ENCODE measurements around the gene CC2D2B. TPM values are rescaled to one million over a fixed set of nuclear protein-coding genes. Genes with fewer than 3 reads are reported as not detected.

The CC2D2B gene, protein sequence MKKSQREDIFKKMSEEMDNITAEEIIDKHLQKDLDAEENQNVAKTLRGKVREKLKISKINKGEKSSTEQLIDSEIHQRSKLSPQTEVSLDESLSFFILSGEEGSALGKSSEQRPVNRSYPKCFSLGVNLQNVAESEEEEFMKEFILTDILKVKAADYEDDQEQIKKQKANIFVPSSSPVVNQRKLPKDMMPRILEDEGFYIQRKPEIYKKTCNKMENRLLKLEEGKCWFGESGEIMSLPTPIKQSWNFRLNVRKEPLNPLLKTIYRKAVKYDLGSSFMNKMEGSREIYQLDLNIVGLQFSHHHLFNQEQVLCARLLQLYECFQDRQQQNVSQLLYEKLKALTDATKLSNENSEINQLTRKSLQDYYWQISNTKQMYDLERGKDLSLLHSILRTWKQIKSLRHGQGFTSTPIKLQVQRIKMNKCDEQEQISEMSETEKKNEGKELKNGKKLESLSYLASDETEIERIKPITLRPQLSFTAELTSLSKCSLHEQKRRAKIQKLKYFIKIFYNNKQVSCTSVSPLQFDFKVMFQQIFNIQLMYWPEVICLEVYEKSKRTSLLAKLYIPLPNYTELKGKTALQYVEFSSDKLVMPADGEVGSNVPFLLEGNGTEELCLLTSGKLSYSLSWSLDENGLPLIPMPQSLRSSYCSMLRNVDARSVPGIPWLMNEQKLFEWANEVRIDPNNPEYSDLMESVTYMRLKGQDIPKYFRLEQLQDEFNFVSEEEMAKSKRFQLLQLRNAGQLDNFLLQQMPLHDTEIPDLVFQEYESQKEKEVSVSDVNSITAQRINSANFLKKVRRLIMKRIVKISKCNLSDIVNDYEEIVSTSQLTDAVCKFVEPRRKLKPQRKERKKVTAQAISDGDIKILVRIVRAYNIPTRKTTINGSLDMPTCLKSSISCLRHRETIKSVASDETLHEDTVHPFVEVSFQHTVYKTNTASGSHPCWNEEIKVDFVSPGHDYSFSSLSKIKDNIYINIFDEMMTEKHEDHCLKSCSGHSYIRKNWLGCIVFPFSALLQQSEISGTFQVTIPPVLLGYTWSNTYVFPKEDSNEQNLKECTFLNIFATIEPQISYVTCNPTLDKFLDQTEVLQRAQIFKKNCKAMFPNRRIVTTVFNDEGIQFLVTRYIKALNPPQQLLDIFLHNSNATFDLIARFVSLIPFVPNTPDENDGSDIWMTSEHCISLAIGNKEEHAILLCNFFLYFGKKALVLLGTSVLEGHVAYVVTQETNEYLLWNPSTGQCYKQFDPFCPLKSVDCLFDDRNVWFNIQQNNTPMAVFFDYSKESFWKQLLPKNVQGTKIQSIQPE (N-terminal part only)
- under 1 TPM in 1 of 2 experiments, not detected in 1; 0.31 TPM for total RNA-seq

DNA sequence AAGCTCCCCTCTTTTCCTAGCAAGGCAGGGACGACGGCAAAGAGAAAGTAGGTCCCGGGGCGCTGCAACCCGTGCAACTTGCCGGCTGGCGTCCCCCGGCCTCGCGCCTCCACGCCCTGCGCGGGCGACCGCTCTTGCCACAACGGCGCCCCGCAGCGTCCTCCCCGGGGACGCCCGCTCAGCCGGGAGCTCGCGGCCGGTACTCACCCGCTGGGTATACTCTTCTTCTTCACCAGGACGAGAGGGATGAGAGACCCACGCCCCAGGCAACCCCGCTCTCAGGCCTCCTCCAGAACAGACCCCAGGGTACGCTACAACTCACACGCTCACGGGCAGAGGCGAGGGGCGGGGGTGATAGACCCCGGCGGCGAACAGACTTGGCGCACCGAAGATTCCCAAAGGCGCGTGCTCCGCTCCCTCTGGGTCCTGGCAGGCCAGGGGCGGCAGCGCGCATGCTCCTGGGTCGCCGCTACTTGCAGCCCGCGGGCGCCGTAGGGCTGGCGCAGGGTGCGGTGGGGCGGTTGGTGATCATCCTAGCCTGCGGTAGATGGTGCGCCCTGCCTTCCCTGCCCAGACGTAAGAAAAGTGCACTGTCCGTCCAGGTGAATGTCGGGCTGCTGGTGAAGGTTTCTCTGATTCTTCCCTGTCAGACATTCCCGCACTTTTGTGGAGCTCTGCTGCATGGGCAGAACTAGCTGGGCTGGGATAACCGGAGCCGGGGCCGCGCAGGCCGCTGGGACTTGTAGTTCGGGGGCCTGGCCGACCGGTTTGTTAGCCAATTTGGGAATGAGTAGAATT lies at the start of gene CC2D2B:
Gene CC2D2B, plus strand, starts transcription at position 520 of the 798 bp plus-strand sequence. CDS start 3,349 bp downstream, outside the sequence.
- H3K9me3 Mint-ChIP-seq = no peaks in the 10 kb centered on the region
- intact Hi-C loops (cut with micrococcal nuclease) = no loop called here
- peak; percentile 91 for ATAC-seq
- H3K36me3 Mint-ChIP-seq (ENCODE audit: low read depth) = peaks cover 12% of the 10 kb centered on the region
- peak; percentile 80 for DNase-seq
- peak within 1 kb of the TSS; percentile 90 for H3K27ac Mint-ChIP-seq
- H3K4me1 Mint-ChIP-seq (ENCODE audit: low read depth) = peaks cover 14% of the 10 kb centered on the region
- no peak for TF ChIP-seq CTCF (IDR thresholded peaks at IDR 0.05)
- no peaks in the 10 kb centered on the region for H3K27me3 Mint-ChIP-seq
- peak within 1 kb of the TSS; percentile 87 for H3K4me3 Mint-ChIP-seq
- ChIA-PET POLR2A (interaction anchor here (0.9 to 1.4 kb wide), 4 partner anchors 9 to 223 kb away, joined by 3 to 5 read pairs (median 4); partner anchors contain the start of genes TCTN3 and ZNF518A), CTCF (interaction anchor here (1.2 to 2.5 kb wide), 3 partner anchors 105 to 322 kb away, joined by 3 to 16 read pairs (median 3); partner anchors contain the start of gene TCTN3)

DNA sequence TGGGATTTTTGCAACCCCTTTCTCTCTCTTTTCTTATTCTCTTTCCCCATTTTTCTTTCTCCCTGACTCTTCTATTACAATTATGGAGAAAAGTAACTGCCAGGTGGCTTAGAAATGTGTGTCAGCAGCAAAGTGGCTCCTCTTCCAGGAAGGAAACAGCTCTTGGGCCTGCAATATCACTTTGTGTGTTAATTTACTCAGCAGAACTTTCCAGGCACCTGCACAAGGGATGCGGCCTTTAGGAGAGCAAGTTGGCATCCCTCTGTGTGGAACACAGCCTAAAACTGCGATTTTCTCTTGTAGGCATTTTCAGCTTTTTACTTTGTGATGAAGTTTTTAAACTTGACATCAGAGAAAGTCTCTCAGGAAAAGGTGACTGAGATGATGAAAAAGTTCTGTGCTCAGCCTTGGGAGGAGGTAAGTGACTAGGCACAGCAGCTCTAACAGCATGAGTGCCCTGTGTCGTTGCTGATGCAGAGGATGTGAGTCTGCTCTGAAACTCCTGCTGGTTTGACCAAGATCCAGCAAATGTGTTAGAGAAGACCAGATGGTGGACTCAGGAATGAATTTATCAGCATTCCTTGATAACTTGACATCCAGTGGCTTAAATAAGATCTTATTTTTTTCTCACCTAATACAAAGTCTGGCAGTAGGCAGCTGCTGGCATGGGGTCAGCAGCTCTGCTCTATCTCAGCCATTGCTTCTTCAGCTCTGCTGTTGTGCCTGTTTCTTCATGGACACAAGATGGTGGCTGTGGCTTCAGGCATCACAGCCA lies 47.4 kb upstream of the CC2D2B start:
- ChIA-PET CTCF (interaction anchor here (0.7 to 2.5 kb wide), 3 partner anchors 19 to 166 kb away, joined by 3 to 16 read pairs (median 6); partner anchors contain the start of gene TCTN3), POLR2A (no interaction called here)
- ATAC-seq (no peak), DNase-seq (no peak)
- H3K4me3 Mint-ChIP-seq = no peak overlapping the region
- TF ChIP-seq CTCF (IDR thresholded peaks at IDR 0.05) = no peak
- H3K9me3 Mint-ChIP-seq = no peaks in the 10 kb centered on the region
- H3K4me1 Mint-ChIP-seq (ENCODE audit: low read depth) = peaks cover 8% of the 10 kb centered on the region
- intact Hi-C loops (cut with micrococcal nuclease) = no loop called here
- no peak overlapping the region for H3K27ac Mint-ChIP-seq
- peaks cover 3% of the 10 kb centered on the region for H3K36me3 Mint-ChIP-seq (ENCODE audit: low read depth)
- H3K27me3 Mint-ChIP-seq = peaks cover 10% of the 10 kb centered on the region

- H3K4me1 Mint-ChIP-seq (ENCODE audit: low read depth) = peaks cover 11% of the 10 kb centered on the region
- DNase-seq = no peak
- peaks cover 6% of the 10 kb centered on the region for H3K27me3 Mint-ChIP-seq
- H3K4me3 Mint-ChIP-seq = no peak overlapping the region
- H3K27ac Mint-ChIP-seq = no peak overlapping the region
- H3K9me3 Mint-ChIP-seq = no peaks in the 10 kb centered on the region
- ChIA-PET POLR2A (no interaction called here), CTCF (interaction anchor here (0.8 to 2.5 kb wide), 3 partner anchors 18 to 167 kb away, joined by 3 to 16 read pairs (median 6); partner anchors contain the start of gene TCTN3)
- no peak for TF ChIP-seq CTCF (IDR thresholded peaks at IDR 0.05)
- intact Hi-C loops (cut with micrococcal nuclease) = no loop called here
- no peaks in the 10 kb centered on the region for H3K36me3 Mint-ChIP-seq (ENCODE audit: low read depth)
- ATAC-seq = no peak
Observed at GRCh38 chr10:95861386-95861785, 46.4 kb upstream of the CC2D2B start.

Measured in activated CD8-positive, alpha-beta T cell treated with anti-CD3 and anti-CD28 coated beads for 36 hours (primary cell).